ENCODE data around the gene ACSF2.

The ACSF2 gene

GRCh38 chr17:50478391-50479381 is 52.7 kb downstream of the ACSF2 start, which contains the start of gene RSAD1:
Gene RSAD1 (plus strand): TSS chr17:50478860. CDS start chr17:50478885, 25 bp downstream.
- ATAC-seq: peak; percentile 96
- peak; percentile 88 for DNase-seq

GRCh38 chr17:50479522-50480141 is 53.6 kb downstream of the ACSF2 start:
- ATAC-seq (peak; percentile 30), DNase-seq (peak; percentile 72)

DNA sequence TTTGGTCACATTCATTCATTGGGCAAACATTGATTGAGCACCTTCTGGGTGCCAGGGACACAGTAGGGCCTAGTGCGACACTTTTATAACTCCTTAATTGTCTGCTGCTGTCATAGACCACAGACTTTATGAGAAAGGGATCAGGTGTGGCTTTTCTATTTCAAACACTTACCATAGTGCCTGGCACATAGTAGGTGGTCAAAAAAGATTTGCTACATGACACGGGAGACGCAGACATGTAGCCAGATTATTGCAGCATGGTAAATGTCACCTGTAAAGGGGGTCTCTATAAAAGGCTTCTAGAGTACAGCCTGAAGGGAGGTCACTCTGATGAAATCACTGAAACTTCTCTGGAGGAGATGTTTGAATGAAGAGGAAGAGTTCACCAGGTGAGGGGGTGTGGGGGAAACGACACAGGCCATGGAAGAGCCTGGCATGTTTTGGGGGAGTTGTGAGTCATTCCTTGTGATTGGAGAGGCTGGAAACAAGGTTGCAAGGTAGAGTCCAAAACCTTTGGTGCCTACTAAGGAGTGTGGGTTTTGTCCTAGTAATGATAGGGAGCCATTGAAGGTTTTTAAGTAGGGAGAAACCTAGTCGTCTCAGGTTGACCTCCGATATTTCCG is 54.2 kb downstream of the ACSF2 start:
- DNase-seq (no peak), ATAC-seq (no peak)

DNA sequence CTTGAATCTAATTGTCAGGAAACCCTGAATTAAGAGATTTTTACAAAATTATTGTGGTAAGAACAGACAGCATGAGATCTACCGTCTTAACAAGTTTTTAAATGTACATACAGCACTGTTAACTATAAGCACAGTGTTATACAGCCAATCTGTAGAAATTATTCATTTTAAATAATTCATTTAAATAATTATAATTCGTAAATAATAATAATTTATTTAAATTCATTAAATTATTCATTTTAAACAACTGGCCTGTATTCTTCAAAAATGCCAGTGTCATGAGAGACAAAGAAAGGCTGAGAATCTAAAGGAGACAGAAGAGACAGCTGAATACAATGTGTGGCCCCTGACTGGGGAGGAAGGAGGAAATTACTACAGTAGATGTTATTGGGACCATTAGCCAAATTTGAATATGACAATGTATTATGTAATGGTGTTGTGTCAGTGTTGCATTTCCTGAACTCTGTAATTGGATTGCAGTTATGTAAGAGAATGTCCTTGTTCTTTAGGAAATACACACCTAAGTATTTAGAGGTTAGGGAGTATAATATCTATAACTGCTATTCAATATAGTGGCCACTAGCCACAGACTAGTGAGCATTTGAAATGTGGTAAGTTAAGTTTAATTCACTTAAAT is 55.0 kb downstream of the ACSF2 start:
- DNase-seq (no peak), ATAC-seq (no peak)

- no peak for ATAC-seq
These were observed 55.6 kb downstream of the ACSF2 start for GRCh38 chr17:50481648-50482047.

GRCh38 chr17:50482110-50482509 is 56.1 kb downstream of the ACSF2 start:
- no peak for DNase-seq
- ATAC-seq: no peak

More at GRCh38 chr17:50481648-50482047, 55.6 kb downstream of the ACSF2 start:
- no peak for DNase-seq

GRCh38 chr17:50482516-50482915 is 56.5 kb downstream of the ACSF2 start:
- ATAC-seq: peak; percentile 17
- DNase-seq: peak; percentile 87

DNA sequence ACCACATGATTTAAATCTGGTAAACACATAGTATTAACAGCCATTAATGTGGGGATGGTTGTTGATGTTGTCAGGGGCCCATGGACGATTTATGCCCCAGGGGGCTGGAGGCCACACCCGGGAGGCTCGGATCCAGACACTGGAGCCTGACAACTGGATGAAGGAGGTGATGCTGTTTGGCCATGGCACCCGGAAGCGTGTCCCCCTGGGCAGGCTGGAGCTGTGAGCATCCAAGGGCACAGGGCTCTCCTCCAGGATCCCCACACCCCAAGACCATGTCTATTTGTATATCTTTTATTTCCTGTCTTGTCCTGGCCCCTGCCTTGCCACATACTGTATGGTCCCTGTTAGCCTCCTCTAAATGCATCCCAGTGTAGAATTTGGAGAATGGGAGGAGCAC is 57.2 kb downstream of the ACSF2 start:
- ATAC-seq: no peak

GRCh38 chr17:50484386-50485155 is 58.6 kb downstream of the ACSF2 start:
- ATAC-seq: no peak
- DNase-seq: no peak

More for the DNA sequence above, 57.2 kb downstream of the ACSF2 start:
- DNase-seq: no peak

- DNase-seq (no peak), ATAC-seq (peak; percentile 71)
These were observed 61.4 kb downstream of the ACSF2 start for GRCh38 chr17:50487213-50488096.

DNA sequence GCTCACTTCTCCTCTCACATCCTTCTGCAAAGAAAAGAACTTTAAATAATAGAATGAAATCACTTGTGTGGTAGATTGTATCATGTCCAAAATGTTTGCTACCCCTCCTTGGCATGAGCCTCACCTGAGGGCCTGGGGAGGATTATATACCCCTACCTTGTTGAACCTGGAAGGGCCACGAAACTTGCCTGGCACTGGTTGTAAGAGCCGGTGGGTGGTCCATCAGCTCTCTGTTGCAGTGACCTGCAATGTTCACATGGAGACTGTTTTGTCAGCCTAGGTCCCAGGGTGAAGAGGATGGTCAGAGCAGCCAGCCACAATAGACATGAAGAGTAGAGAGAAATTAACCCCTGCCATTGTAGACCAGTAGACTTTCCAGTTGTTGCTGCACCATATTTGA is 62.9 kb downstream of the ACSF2 start:
- no peak for DNase-seq
- no peak for ATAC-seq

- ATAC-seq: no peak
- DNase-seq: no peak
These were observed 65.5 kb downstream of the ACSF2 start for GRCh38 chr17:50491505-50491904.

GRCh38 chr17:50492214-50492613 is 66.2 kb downstream of the ACSF2 start:
- ATAC-seq (no peak), DNase-seq (no peak)

DNA sequence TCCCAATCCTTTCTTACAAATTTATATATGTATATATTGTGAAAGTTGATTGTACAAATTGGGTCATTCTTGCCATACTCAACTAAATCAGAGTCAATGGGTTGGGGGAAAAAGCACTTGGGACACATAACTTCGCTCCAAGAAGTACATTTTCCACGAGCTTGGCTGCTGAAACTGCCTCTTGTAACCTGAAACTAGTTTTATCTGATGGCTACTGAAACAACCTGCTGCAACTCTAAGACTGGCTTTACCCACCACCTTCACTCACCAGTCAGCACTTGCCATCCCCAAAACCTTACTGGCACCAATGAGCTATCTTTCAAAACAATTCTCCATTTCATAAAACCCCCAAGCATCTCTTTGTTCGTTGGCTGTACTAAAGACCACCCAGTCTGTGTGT is 67.7 kb downstream of the ACSF2 start:
- ATAC-seq: no peak
- no peak for DNase-seq

- DNase-seq: no peak
- no peak for ATAC-seq
These were observed 69.3 kb downstream of the ACSF2 start for GRCh38 chr17:50495217-50495823.

DNA sequence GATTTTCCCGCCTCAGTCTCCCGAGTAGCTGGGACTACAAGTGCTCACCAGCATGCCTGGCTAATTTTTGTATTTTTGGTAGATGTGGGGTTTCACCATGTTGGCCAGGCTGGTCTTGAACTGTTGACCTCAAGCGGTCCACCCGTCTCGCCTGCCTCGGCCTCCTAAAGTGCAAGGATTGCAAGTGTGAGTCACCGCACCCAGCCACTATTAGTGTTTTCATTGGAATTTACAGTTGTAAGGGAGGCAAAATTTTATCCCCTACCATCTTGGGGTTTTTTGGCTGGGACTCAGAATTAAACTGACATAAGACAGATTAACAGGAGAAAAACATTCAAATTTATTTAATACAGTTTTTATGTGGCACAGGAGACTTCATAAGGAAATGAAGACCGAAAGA is 69.9 kb downstream of the ACSF2 start:
- no peak for ATAC-seq
- no peak for DNase-seq

GRCh38 chr17:50498021-50498874 is 72.2 kb downstream of the ACSF2 start:
- DNase-seq: no peak
- no peak for ATAC-seq

- DNase-seq (no peak), ATAC-seq (no peak)
These were observed 73.3 kb downstream of the ACSF2 start for GRCh38 chr17:50499270-50499669.

DNA sequence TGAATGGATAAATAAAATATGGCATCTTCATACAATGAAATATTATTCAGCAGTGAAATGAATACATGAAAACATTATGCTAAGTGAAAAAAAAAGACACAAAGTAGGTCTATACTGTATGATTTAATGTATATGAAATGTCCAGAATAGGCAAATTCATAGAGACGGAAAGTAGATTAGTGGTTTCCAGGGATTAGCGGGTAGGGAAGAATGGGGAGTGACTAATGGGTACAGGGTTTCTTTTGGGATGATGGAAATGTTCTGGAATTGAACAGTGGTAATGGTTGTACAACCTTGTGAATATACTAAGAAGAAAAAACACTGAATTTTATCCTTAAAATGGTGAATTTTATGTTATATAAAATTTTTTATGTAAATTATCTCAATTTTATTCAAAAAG is 73.7 kb downstream of the ACSF2 start:
- no peak for ATAC-seq
- no peak for DNase-seq
